ENCODE results near the gene PPM1M.

DNA sequence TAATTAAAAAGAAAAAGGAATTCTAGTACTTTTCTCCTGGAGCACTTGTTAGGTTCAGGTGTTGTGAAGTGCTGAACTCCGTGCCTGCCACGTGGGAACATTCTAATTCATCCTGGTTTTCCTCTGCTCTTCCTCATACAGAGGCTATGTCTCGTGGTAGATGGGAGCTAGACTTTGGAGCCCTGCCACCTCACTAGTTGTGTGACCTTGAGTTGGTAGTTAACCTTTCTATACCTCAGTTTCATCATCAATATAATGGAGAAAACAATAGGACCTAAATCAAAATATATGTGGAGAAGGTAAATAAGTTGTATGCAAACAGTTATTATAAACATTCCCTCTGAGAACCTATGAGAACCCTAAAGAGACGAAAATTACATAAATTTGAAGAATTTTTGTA is 37.0 kb upstream of the PPM1M start:
- TF ChIP-seq CTCF (conservative IDR thresholded peaks at IDR 0.05; ENCODE audit: low read depth in 2 of 2) (no peak), EZH2 (IDR thresholded peaks at IDR 0.05; ENCODE audit: low read depth, unreplicated experiment) (no peak), EZH2phosphoT487 (IDR thresholded peaks at IDR 0.05; ENCODE audit: unreplicated experiment) (no peak), ZNF114 (CRISPR knock-in tag; IDR thresholded peaks at IDR 0.05) (no peak), CREB1 (CRISPR knock-in tag; IDR thresholded peaks at IDR 0.05; ENCODE audit: low read depth) (no peak), NANOG (IDR thresholded peaks at IDR 0.05; ENCODE audit: borderline replicate concordance) (no peak), POLR2AphosphoS5 (IDR thresholded peaks at IDR 0.05; ENCODE audit: low read depth) (no peak), ZNF331 (CRISPR knock-in tag; IDR thresholded peaks at IDR 0.05; ENCODE audit: low read depth) (no peak)
- TF ChIP-seq, protein P1, sequence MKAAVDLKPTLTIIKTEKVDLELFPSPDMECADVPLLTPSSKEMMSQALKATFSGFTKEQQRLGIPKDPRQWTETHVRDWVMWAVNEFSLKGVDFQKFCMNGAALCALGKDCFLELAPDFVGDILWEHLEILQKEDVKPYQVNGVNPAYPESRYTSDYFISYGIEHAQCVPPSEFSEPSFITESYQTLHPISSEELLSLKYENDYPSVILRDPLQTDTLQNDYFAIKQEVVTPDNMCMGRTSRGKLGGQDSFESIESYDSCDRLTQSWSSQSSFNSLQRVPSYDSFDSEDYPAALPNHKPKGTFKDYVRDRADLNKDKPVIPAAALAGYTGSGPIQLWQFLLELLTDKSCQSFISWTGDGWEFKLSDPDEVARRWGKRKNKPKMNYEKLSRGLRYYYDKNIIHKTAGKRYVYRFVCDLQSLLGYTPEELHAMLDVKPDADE (IDR thresholded peaks at IDR 0.05) = no peak
- TF ChIP-seq, protein P2, sequence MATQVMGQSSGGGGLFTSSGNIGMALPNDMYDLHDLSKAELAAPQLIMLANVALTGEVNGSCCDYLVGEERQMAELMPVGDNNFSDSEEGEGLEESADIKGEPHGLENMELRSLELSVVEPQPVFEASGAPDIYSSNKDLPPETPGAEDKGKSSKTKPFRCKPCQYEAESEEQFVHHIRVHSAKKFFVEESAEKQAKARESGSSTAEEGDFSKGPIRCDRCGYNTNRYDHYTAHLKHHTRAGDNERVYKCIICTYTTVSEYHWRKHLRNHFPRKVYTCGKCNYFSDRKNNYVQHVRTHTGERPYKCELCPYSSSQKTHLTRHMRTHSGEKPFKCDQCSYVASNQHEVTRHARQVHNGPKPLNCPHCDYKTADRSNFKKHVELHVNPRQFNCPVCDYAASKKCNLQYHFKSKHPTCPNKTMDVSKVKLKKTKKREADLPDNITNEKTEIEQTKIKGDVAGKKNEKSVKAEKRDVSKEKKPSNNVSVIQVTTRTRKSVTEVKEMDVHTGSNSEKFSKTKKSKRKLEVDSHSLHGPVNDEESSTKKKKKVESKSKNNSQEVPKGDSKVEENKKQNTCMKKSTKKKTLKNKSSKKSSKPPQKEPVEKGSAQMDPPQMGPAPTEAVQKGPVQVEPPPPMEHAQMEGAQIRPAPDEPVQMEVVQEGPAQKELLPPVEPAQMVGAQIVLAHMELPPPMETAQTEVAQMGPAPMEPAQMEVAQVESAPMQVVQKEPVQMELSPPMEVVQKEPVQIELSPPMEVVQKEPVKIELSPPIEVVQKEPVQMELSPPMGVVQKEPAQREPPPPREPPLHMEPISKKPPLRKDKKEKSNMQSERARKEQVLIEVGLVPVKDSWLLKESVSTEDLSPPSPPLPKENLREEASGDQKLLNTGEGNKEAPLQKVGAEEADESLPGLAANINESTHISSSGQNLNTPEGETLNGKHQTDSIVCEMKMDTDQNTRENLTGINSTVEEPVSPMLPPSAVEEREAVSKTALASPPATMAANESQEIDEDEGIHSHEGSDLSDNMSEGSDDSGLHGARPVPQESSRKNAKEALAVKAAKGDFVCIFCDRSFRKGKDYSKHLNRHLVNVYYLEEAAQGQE (IDR thresholded peaks at IDR 0.05; ENCODE audit: unreplicated experiment) = no peak
- TF ChIP-seq, protein P3, sequence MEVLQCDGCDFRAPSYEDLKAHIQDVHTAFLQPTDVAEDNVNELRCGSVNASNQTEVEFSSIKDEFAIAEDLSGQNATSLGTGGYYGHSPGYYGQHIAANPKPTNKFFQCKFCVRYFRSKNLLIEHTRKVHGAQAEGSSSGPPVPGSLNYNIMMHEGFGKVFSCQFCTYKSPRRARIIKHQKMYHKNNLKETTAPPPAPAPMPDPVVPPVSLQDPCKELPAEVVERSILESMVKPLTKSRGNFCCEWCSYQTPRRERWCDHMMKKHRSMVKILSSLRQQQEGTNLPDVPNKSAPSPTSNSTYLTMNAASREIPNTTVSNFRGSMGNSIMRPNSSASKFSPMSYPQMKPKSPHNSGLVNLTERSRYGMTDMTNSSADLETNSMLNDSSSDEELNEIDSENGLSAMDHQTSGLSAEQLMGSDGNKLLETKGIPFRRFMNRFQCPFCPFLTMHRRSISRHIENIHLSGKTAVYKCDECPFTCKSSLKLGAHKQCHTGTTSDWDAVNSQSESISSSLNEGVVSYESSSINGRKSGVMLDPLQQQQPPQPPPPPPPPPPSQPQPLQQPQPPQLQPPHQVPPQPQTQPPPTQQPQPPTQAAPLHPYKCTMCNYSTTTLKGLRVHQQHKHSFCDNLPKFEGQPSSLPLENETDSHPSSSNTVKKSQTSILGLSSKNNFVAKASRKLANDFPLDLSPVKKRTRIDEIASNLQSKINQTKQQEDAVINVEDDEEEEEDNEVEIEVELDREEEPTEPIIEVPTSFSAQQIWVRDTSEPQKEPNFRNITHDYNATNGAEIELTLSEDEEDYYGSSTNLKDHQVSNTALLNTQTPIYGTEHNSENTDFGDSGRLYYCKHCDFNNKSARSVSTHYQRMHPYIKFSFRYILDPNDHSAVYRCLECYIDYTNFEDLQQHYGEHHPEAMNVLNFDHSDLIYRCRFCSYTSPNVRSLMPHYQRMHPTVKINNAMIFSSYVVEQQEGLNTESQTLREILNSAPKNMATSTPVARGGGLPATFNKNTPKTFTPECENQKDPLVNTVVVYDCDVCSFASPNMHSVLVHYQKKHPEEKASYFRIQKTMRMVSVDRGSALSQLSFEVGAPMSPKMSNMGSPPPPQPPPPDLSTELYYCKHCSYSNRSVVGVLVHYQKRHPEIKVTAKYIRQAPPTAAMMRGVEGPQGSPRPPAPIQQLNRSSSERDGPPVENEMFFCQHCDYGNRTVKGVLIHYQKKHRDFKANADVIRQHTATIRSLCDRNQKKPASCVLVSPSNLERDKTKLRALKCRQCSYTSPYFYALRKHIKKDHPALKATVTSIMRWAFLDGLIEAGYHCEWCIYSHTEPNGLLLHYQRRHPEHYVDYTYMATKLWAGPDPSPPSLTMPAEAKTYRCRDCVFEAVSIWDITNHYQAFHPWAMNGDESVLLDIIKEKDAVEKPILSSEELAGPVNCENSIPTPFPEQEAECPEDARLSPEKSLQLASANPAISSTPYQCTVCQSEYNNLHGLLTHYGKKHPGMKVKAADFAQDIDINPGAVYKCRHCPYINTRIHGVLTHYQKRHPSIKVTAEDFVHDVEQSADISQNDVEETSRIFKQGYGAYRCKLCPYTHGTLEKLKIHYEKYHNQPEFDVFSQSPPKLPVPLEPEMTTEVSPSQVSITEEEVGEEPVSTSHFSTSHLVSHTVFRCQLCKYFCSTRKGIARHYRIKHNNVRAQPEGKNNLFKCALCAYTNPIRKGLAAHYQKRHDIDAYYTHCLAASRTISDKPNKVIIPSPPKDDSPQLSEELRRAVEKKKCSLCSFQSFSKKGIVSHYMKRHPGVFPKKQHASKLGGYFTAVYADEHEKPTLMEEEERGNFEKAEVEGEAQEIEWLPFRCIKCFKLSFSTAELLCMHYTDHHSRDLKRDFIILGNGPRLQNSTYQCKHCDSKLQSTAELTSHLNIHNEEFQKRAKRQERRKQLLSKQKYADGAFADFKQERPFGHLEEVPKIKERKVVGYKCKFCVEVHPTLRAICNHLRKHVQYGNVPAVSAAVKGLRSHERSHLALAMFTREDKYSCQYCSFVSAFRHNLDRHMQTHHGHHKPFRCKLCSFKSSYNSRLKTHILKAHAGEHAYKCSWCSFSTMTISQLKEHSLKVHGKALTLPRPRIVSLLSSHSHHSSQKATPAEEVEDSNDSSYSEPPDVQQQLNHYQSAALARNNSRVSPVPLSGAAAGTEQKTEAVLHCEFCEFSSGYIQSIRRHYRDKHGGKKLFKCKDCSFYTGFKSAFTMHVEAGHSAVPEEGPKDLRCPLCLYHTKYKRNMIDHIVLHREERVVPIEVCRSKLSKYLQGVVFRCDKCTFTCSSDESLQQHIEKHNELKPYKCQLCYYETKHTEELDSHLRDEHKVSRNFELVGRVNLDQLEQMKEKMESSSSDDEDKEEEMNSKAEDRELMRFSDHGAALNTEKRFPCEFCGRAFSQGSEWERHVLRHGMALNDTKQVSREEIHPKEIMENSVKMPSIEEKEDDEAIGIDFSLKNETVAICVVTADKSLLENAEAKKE (CRISPR knock-in tag; IDR thresholded peaks at IDR 0.05) = no peak

All from GM23338 (cell line).